HG02973 (cell line): ENCODE results near the gene SEC31A.
"Not testable (repeated sequence)": the region's sequence is repeated elsewhere in the genome, so short reads cannot be mapped to it uniquely, and the experiment has no call there.

Experiments
- ATAC-seq: cut with Tn5 transposase; IDR thresholded peaks from one replicate; pipeline ENCODE4 v1.9.1; 2021; ENCODE audit warnings: moderate library complexity; ENCODE audit not compliant: unreplicated experiment

SEC31A gene

GRCh38 chr4:82898322-82899243 lies 7.6 kb upstream of the SEC31A start:
- no peak for ATAC-seq

DNA sequence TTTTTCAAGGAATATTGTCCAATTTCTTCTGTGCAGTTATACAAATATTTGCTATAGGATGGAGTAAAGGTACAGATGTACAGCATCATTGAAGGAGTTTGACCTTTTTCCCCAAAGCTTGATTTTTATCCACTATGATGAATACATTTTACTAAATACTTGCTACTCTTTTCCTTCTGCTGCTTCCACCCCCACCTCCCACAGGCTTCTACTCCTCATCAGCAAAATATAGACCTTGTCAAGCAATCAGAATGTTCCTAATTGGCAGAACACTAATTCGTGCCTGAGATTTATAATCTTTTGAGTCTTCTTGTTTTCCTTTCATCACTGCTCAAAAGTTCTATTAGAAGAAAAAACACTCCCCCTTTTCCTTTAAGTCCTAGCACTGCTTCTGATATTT lies 5.8 kb upstream of the SEC31A start:
- ATAC-seq: no peak

- ATAC-seq: no peak
Measured at GRCh38 chr4:82893942-82894341, 3.0 kb upstream of the SEC31A start.

GRCh38 chr4:82892467-82892802 lies 1.5 kb upstream of the SEC31A start:
- no peak for ATAC-seq

GRCh38 chr4:82891707-82892466 lies 934 bp upstream of the SEC31A start:
- ATAC-seq: no peak

DNA sequence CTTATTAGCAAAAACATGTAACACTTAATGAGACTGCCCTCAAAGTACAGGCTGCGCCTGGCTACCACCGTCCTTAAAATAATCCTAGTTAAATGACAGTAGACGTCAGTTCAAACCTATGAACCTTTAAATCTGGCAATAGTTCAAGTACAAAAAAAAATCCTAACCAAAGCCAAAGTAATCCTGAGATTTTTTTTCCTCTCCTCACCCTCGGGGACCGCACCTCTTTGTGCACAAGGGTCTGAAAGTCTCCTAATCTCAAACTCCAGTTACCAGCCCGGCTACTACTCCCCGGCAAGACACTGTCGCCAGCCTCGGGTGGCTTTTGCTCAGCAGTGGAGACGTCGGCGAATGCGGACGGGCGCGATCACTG lies 439 bp downstream of the SEC31A start:
- ATAC-seq: no peak

GRCh38 chr4:82889287-82889686 lies 1.7 kb downstream of the SEC31A start:
- ATAC-seq: no peak

GRCh38 chr4:82886147-82886942 lies 4.6 kb downstream of the SEC31A start:
- ATAC-seq: no peak

DNA sequence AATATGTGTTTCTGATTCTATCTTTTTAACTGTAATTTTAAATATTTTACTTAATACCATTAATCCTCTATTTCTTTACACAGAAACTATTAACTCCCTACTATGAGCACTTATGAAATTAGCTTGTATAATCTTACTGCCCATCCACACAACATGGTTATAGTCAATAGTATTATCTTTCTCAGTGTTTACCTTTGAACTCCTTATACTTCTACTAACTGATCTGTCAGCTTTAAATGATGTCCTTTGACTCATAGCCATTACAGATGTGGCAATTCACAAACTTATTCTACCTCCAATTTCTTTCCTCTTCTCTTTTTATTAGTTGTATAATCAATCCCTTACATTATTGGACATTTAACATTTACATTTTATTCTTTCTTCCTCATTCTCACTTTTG lies 5.5 kb downstream of the SEC31A start:
- ATAC-seq: no peak

GRCh38 chr4:82868572-82868971 lies 22.4 kb downstream of the SEC31A start:
- no peak for ATAC-seq

GRCh38 chr4:82866706-82867385 lies 24.1 kb downstream of the SEC31A start:
- no peak for ATAC-seq

GRCh38 chr4:82866033-82866432 lies 24.9 kb downstream of the SEC31A start:
- not testable (repeated sequence) for ATAC-seq

- no peak for ATAC-seq
Measured at GRCh38 chr4:82865592-82865991, 25.4 kb downstream of the SEC31A start.

DNA sequence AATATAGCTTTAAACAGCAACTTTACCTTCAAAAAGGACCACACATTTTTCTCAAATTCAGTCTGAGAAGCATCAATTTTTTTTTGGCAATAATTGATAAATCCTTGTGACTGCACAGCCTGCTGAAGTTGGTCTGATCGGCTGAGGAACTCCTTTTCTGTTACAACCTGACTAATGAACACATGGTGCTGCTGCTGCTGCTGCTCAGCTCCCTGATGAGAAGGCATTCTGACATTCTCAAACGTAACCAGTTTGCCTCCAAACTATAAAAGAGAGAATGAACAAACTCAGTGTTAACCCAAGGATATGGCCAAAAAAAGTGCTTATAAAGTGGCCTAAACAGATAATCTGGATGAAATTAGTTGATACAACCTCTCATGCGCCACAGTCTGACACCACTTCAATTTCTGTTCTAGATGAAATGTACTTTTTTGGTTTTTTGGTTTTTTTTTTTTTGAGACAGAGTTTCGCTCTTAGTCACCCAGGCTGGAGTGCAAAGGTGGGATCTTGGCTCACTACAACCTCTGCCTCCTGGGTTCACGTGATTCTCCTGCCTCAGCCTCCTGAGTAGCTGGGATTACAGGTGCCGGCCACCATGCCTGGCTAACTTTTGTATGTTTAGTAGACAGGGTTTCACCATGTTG lies 26.5 kb downstream of the SEC31A start:
- ATAC-seq: no peak

GRCh38 chr4:82861529-82861928 lies 29.4 kb downstream of the SEC31A start:
- ATAC-seq: no peak

DNA sequence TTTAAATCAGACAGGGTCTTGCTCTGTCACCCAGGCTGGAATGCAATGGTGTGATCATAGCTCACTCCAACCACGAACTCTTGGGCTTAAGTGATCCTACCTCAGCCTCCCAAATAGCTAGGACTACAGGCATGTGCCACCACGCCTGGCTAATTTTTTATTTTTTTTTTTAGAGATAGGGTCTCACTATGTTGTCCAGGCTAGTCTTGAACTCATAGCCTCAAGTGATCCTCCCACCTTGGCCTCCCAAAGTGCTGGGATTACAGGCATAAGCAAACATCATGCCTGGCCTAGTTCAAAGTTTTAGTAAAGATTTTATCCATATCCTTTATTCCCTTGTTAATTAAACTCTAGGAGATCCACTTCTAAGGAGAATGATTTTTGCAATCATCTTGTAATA lies 30.5 kb downstream of the SEC31A start:
- ATAC-seq: not testable (repeated sequence)

- ATAC-seq: no peak
Measured at GRCh38 chr4:82852751-82853285, 38.1 kb downstream of the SEC31A start.

- no peak for ATAC-seq
Measured at GRCh38 chr4:82851885-82852750, 38.8 kb downstream of the SEC31A start.

DNA sequence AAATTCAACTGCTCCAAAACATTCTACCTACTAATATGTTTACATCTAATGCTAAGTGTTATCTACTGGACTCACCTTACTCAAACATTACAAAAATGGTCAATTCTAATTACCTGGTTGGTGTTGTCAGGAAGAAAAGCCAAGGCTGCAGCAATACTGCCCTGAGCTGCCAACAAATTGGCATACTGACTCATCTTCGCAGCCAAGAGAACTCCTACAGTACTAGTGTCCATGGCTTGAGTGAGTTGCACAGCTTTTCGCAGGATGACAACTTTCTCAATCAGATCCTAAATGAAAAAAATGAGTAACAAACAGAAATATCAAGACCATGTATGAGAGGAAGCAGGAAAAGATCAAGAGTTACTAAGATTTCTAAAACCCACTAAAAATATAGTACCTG lies 39.6 kb downstream of the SEC31A start:
- ATAC-seq: no peak
